ENCODE measurements around the gene LGR6.

GRCh38 chr1:202361224-202361623 is 167.6 kb downstream of the LGR6 start:
- TF ChIP-seq CTCF (IDR thresholded peaks at IDR 0.05) (no peak), POLR2AphosphoS5 (IDR thresholded peaks at IDR 0.05) (no peak)

Measured in breast epithelium (tissue), 3 donors.